SK-N-SH treated with all-trans-retinoic acid at 6 μM for 48 hours (cell line): ENCODE measurements around the gene ANKRD11.
"Not testable (repeated sequence)": the region's sequence is repeated elsewhere in the genome, so short reads cannot be mapped to it uniquely, and the experiment has no call there.

ENCODE experiments used
- ATAC-seq: fragments of 200-7000 bp; cut with Tn5 transposase; 3 replicates; pipeline ENCODE4 v1.9.1; 2020; ENCODE audit warnings: mild to moderate bottlenecking, moderate library complexity
- BACH2 ChIP-seq: fragments of 250-450 bp; sonication (Bioruptor Pico); IDR thresholded peaks from 2 replicates; pipeline ENCODE4 v1.9.0; 2021; ENCODE audit warnings: mild to moderate bottlenecking, borderline replicate concordance
- CSDC2 ChIP-seq: fragments of 250-450 bp; sonication (Bioruptor Pico); IDR thresholded peaks from 2 replicates; pipeline ENCODE4 v1.5.0; 2020; ENCODE audit warnings: mild to moderate bottlenecking, moderate library complexity
- GLIS3 ChIP-seq: fragments of 250-450 bp; sonication (Bioruptor Pico); IDR thresholded peaks from 2 replicates; pipeline ENCODE4 v1.5.0; 2020; ENCODE audit warnings: mild to moderate bottlenecking, moderate library complexity
- PPARA ChIP-seq: fragments of 250-450 bp; sonication (Bioruptor Pico); IDR thresholded peaks from 2 replicates; pipeline ENCODE4 v1.5.0; 2020; ENCODE audit warnings: mild to moderate bottlenecking, borderline replicate concordance
- RARB ChIP-seq: fragments of 250-450 bp; sonication (Bioruptor Pico); IDR thresholded peaks from 2 replicates; pipeline ENCODE4 v1.8.0; 2021; ENCODE audit warnings: mild to moderate bottlenecking, moderate library complexity
- SNAI2 ChIP-seq: fragments of 250-450 bp; sonication (Bioruptor Pico); IDR thresholded peaks from 2 replicates; pipeline ENCODE4 v1.5.0; 2020; ENCODE audit warnings: mild to moderate bottlenecking, moderate library complexity
- TOX ChIP-seq: fragments of 250-450 bp; sonication (Bioruptor Pico); IDR thresholded peaks from 2 replicates; pipeline ENCODE4 v1.8.0; 2021; ENCODE audit warnings: mild to moderate bottlenecking, moderate library complexity, borderline replicate concordance
- ZC3H10 ChIP-seq: fragments of 250-450 bp; sonication (Bioruptor Pico); IDR thresholded peaks from 2 replicates; pipeline ENCODE4 v1.5.1; 2021; ENCODE audit warnings: mild to moderate bottlenecking, moderate library complexity
- ZFP3 ChIP-seq: fragments of 250-450 bp; sonication (Bioruptor Pico); IDR thresholded peaks from 2 replicates; pipeline ENCODE4 v1.5.0; 2020; ENCODE audit warnings: mild to moderate bottlenecking, moderate library complexity
- ZFP30 ChIP-seq: fragments of 450-650 bp; formaldehyde crosslinking; IDR thresholded peaks from 2 replicates; pipeline ENCODE4 v1.5.0; 2022; ENCODE audit warnings: mild to moderate bottlenecking, moderate library complexity
- ZNF565 ChIP-seq: fragments of 450-650 bp; formaldehyde crosslinking; conservative IDR thresholded peaks from 2 replicates; pipeline ENCODE4 v1.5.0; 2020; ENCODE audit warnings: low read depth, mild to moderate bottlenecking, moderate library complexity
- ZNF70 ChIP-seq: fragments of 450-650 bp; formaldehyde crosslinking; IDR thresholded peaks from 2 replicates; pipeline ENCODE4 v1.5.0; 2020; ENCODE audit warnings: mild to moderate bottlenecking, moderate library complexity
- ZNF8 ChIP-seq: fragments of 450-650 bp; formaldehyde crosslinking; IDR thresholded peaks from 2 replicates; pipeline ENCODE4 v1.5.0; 2020; ENCODE audit warnings: mild to moderate bottlenecking, moderate library complexity
- TF ChIP-seq, protein P1 (sequence below): fragments of 250-450 bp; sonication (Bioruptor Pico); IDR thresholded peaks from 2 replicates; pipeline ENCODE4 v1.8.0; 2020; ENCODE audit warnings: mild to moderate bottlenecking, moderate library complexity, borderline replicate concordance
- TF ChIP-seq, protein P2 (sequence below): fragments of 250-450 bp; sonication (Bioruptor Pico); IDR thresholded peaks from 2 replicates; pipeline ENCODE4 v1.5.0; 2020; ENCODE audit warnings: mild to moderate bottlenecking, moderate library complexity
- TF ChIP-seq, protein P3 (sequence below): fragments of 250-450 bp; sonication (Bioruptor Pico); IDR thresholded peaks from 2 replicates; pipeline ENCODE4 v1.5.1; 2020; ENCODE audit warnings: low read depth, mild to moderate bottlenecking, moderate library complexity
- TF ChIP-seq, protein P4 (sequence below): fragments of 250-450 bp; sonication (Bioruptor Pico); IDR thresholded peaks from 2 replicates; pipeline ENCODE4 v1.8.0; 2021; ENCODE audit warnings: low read depth, mild to moderate bottlenecking, moderate library complexity, borderline replicate concordance

ANKRD11 gene

DNA sequence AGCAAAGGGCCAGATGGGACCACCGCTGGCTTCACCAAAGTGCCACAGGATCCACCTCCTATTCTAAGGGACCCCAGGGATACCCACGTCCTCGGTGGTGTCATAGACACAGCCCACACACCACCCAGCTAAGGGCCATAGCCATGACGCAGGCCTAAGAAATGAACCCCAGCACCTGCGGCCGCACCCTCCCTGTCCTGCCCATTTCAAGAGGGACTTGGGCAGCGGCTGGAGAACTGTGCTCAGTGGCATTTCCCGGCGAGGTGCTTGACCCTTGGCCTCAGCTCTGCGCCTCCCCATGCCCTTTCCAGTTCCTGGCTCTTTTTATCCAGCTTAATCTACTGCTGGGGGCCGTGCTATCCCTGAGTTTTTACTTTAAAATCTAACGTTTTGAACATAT lies 245.6 kb downstream of the ANKRD11 start:
- TF ChIP-seq SNAI2 (CRISPR knock-in tag) (no peak), BACH2 (CRISPR knock-in tag) (no peak), ZFP30 (CRISPR knock-in tag) (no peak), ZFP3 (CRISPR knock-in tag) (no peak), RARB (CRISPR knock-in tag) (no peak), ZNF8 (CRISPR knock-in tag) (no peak), ZNF565 (no peak), ZNF70 (CRISPR knock-in tag) (no peak), PPARA (no peak), TOX (CRISPR knock-in tag) (no peak)
- TF ChIP-seq, protein P1, sequence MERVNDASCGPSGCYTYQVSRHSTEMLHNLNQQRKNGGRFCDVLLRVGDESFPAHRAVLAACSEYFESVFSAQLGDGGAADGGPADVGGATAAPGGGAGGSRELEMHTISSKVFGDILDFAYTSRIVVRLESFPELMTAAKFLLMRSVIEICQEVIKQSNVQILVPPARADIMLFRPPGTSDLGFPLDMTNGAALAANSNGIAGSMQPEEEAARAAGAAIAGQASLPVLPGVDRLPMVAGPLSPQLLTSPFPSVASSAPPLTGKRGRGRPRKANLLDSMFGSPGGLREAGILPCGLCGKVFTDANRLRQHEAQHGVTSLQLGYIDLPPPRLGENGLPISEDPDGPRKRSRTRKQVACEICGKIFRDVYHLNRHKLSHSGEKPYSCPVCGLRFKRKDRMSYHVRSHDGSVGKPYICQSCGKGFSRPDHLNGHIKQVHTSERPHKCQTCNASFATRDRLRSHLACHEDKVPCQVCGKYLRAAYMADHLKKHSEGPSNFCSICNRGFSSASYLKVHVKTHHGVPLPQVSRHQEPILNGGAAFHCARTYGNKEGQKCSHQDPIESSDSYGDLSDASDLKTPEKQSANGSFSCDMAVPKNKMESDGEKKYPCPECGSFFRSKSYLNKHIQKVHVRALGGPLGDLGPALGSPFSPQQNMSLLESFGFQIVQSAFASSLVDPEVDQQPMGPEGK = no peak
- TF ChIP-seq, protein P2, sequence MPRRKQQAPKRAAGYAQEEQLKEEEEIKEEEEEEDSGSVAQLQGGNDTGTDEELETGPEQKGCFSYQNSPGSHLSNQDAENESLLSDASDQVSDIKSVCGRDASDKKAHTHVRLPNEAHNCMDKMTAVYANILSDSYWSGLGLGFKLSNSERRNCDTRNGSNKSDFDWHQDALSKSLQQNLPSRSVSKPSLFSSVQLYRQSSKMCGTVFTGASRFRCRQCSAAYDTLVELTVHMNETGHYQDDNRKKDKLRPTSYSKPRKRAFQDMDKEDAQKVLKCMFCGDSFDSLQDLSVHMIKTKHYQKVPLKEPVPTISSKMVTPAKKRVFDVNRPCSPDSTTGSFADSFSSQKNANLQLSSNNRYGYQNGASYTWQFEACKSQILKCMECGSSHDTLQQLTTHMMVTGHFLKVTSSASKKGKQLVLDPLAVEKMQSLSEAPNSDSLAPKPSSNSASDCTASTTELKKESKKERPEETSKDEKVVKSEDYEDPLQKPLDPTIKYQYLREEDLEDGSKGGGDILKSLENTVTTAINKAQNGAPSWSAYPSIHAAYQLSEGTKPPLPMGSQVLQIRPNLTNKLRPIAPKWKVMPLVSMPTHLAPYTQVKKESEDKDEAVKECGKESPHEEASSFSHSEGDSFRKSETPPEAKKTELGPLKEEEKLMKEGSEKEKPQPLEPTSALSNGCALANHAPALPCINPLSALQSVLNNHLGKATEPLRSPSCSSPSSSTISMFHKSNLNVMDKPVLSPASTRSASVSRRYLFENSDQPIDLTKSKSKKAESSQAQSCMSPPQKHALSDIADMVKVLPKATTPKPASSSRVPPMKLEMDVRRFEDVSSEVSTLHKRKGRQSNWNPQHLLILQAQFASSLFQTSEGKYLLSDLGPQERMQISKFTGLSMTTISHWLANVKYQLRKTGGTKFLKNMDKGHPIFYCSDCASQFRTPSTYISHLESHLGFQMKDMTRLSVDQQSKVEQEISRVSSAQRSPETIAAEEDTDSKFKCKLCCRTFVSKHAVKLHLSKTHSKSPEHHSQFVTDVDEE (CRISPR knock-in tag) = no peak
- TF ChIP-seq, protein P3, sequence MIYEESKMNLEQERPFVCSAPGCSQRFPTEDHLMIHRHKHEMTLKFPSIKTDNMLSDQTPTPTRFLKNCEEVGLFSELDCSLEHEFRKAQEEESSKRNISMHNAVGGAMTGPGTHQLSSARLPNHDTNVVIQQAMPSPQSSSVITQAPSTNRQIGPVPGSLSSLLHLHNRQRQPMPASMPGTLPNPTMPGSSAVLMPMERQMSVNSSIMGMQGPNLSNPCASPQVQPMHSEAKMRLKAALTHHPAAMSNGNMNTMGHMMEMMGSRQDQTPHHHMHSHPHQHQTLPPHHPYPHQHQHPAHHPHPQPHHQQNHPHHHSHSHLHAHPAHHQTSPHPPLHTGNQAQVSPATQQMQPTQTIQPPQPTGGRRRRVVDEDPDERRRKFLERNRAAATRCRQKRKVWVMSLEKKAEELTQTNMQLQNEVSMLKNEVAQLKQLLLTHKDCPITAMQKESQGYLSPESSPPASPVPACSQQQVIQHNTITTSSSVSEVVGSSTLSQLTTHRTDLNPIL (CRISPR knock-in tag) = no peak
- TF ChIP-seq, all 23 proteins: peak for 0
- ATAC-seq = no peak

DNA sequence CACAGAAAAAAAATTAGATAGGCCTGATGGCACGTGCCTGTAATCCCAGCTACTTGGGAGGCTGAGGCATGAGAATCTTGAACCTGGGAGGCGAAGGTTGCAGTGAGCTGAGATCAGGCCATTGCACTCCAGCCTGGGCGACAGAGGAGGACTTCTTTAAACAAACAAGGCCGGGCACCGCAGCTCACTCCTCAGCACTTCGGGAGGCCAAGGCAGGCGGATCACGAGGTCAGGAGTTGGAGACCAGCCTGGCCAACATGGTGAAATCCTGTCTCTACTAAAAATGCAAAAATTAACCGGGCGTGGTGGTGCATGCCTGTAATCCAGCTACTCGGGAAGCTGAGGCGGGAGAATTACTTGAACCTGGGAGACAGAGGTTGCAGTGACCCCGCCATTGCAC lies 246.1 kb downstream of the ANKRD11 start:
- ATAC-seq = not testable (repeated sequence)

DNA sequence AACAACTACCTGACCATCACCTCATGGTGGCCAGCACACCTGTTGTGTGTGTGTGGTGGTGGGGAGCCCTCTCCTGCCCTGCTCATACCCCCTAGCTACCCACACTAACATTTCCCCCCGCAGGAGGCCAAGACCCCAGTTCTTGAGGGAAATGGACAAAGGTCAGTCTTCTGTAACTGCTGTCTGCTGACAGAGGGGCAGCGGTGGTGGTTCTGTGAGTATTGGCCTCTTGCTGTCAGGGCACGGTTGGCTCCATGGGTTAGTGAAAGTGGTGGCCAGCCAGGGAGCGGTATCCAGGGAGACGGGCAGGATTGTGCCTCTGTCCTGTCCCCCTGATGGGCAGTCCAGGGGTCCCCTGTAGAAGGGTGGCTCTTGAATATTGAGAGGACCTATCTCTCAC lies 246.7 kb downstream of the ANKRD11 start:
- TF ChIP-seq ZC3H10 (CRISPR knock-in tag) (no peak), PPARA (no peak), ZNF70 (CRISPR knock-in tag) (no peak), GLIS3 (CRISPR knock-in tag) (no peak), CSDC2 (CRISPR knock-in tag) (no peak), TOX (CRISPR knock-in tag) (no peak), BACH2 (CRISPR knock-in tag) (no peak)
- TF ChIP-seq, protein P1 = no peak
- TF ChIP-seq, protein P3 (CRISPR knock-in tag) = no peak
- TF ChIP-seq, protein P4, sequence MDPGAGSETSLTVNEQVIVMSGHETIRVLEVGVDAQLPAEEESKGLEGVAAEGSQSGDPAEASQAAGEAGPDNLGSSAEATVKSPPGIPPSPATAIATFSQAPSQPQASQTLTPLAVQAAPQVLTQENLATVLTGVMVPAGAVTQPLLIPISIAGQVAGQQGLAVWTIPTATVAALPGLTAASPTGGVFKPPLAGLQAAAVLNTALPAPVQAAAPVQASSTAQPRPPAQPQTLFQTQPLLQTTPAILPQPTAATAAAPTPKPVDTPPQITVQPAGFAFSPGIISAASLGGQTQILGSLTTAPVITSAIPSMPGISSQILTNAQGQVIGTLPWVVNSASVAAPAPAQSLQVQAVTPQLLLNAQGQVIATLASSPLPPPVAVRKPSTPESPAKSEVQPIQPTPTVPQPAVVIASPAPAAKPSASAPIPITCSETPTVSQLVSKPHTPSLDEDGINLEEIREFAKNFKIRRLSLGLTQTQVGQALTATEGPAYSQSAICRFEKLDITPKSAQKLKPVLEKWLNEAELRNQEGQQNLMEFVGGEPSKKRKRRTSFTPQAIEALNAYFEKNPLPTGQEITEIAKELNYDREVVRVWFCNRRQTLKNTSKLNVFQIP (CRISPR knock-in tag) = no peak
- TF ChIP-seq, protein P2 (CRISPR knock-in tag) = no peak
- ATAC-seq = no peak
